Loucy (cell line): Measurements from ENCODE around the gene ARIH1.
"Not testable (repeated sequence)": the region's sequence is repeated elsewhere in the genome, so short reads cannot be mapped to it uniquely, and the experiment has no call there.

Source experiments
- H2AFZ ChIP-seq: fragments of 200-600 bp; sonication (generic); 2 replicates; pipeline ENCODE4 v1.6.0; 2016; ENCODE audit warnings: antibody characterized with exemption, mild to moderate bottlenecking, low read length, moderate library complexity
- H3F3A ChIP-seq: fragments of 200-600 bp; 2 replicates; pipeline ENCODE4 v1.6.0; 2016; ENCODE audit warnings: antibody characterized with exemption, low read depth, mild to moderate bottlenecking
- H3K27me3 ChIP-seq: fragments of 200-600 bp; sonication (generic); 2 replicates; pipeline ENCODE4 v1.6.1; 2014; ENCODE audit warnings: low read length, mild to moderate bottlenecking; ENCODE audit not compliant: insufficient read depth, poor library complexity, severe bottlenecking
- H3K36me3 ChIP-seq: fragments of 200-600 bp; sonication (generic); 2 replicates; pipeline ENCODE4 v1.6.1; 2016; ENCODE audit warnings: low read length; ENCODE audit not compliant: insufficient read depth
- H3K4me1 ChIP-seq: fragments of 200-600 bp; sonication (generic); 2 replicates; pipeline ENCODE4 v1.5.1; 2014; ENCODE audit warnings: low read length, mild to moderate bottlenecking; ENCODE audit not compliant: insufficient read depth, poor library complexity, severe bottlenecking
- H3K4me2 ChIP-seq: fragments of 200-600 bp; sonication (generic); 2 replicates; pipeline ENCODE4 v1.6.0; 2014; ENCODE audit warnings: antibody characterized with exemption, low read length, low read depth, mild to moderate bottlenecking; ENCODE audit not compliant: poor library complexity, severe bottlenecking
- H3K4me3 ChIP-seq: fragments of 200-600 bp; sonication (generic); 2 replicates; pipeline ENCODE4 v1.5.1; 2014; ENCODE audit warnings: low read length, mild to moderate bottlenecking, mixed read lengths; ENCODE audit not compliant: poor library complexity, severe bottlenecking
- H3K79me2 ChIP-seq: fragments of 200-600 bp; sonication (generic); 2 replicates; pipeline ENCODE4 v1.6.1; 2014; ENCODE audit warnings: low read length; ENCODE audit not compliant: insufficient read depth
- H3K9ac ChIP-seq: fragments of 200-600 bp; sonication (generic); 2 replicates; pipeline ENCODE4 v1.6.0; 2014; ENCODE audit warnings: mild to moderate bottlenecking, low read depth, low read length, moderate library complexity; ENCODE audit not compliant: poor library complexity, severe bottlenecking
- H3K9me2 ChIP-seq: fragments of 200-600 bp; sonication (generic); replicated peaks from 2 replicates; pipeline ENCODE4 v1.6.1; 2016; ENCODE audit warnings: low read depth, low read length, mixed read lengths
- H3K9me3 ChIP-seq: fragments of 200-600 bp; sonication (generic); 2 replicates; pipeline ENCODE4 v1.6.1; 2014; ENCODE audit warnings: mild to moderate bottlenecking, antibody characterized with exemption, low read length, low read depth; ENCODE audit not compliant: insufficient read depth
- H4K20me1 ChIP-seq: fragments of 200-600 bp; sonication (generic); 2 replicates; pipeline ENCODE4 v1.6.0; 2014; ENCODE audit warnings: antibody characterized with exemption, low read length, mild to moderate bottlenecking; ENCODE audit not compliant: insufficient read depth, poor library complexity, severe bottlenecking

ARIH1 gene

DNA sequence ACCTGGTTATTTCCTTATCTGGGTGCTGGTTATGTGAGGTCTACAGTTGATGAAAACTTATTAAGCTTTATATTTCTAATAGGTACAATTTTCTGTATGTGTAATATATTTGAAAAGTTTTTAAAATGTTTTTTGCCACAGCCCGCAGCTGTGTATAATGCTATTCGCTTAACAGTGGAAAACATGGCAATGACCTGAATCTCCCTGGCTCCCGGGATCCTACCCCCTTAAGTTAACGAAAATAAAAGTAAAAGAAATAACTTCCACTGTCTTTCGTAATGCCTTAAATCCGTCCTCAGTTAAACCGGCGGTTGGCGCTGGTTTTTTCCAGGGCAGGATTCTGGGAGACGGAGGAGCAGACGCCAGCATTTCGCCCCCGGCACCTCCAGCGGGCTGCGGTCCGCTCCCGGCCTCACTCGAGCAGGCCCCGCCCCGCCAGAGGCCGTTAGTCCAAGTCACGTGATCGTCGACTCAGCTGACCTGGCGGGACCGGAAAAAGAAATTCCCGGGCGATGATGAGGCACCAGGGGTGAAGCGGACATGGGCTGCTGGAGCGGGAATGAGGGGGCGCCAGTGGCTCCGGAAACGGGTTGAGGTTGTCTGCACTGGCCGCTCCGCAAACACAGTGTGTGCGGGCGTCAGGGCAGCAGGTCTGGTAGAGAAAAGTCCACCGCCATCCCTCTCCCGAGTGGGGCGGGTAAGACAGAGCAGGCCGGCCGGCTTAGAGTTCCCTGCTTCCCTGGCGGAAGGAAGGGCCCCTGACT is 162.6 kb downstream of the ARIH1 start:
- H3K27me3 ChIP-seq, H3K9me2 ChIP-seq, H3K4me2 ChIP-seq, H3K9ac ChIP-seq, H3K4me3 ChIP-seq, H2AFZ ChIP-seq, H4K20me1 ChIP-seq, H3F3A ChIP-seq, H3K9me3 ChIP-seq, H3K36me3 ChIP-seq, H3K79me2 ChIP-seq, H3K4me1 ChIP-seq: not testable (repeated sequence)

DNA sequence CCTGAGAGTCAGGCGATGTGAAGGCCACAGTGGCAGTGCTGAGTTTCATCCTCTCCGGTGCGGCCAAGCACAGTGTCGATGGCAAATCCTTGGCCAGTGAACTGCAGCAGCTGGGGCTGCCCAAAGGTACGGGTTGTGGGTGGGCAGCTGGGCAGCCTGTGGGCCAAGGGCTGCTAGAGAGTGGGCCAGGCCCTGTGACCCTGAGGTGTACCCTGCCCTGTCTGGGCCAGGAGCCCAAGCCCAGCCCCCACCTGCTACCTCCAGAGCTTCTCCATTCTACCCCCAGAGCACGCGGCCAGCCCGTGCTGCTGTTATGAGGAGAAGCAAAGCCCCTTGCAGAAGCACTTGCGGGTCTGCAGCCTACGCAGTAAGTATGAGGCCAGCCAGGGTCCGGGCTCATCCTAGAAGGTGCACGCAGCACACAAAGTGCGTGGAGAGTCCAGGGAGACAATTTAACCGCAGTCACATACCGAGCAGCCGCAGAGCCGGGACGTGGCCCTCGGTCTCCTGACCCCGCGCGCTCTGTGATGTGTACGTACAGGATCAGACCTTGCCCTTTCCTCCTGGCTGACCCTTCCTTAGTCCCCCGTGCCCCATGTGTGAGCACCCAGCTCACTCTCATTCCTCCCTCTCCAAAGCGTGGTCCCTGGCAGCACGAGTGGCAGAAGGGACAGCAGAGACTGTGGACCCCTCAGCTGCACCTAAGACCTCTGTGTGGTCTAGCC is 165.8 kb downstream of the ARIH1 start:
- H3K36me3 ChIP-seq, H2AFZ ChIP-seq, H3K4me2 ChIP-seq, H3K9me2 ChIP-seq, H3K27me3 ChIP-seq, H3K79me2 ChIP-seq, H3K4me1 ChIP-seq, H4K20me1 ChIP-seq, H3K9me3 ChIP-seq, H3K9ac ChIP-seq, H3F3A ChIP-seq, H3K4me3 ChIP-seq: not testable (repeated sequence)

DNA sequence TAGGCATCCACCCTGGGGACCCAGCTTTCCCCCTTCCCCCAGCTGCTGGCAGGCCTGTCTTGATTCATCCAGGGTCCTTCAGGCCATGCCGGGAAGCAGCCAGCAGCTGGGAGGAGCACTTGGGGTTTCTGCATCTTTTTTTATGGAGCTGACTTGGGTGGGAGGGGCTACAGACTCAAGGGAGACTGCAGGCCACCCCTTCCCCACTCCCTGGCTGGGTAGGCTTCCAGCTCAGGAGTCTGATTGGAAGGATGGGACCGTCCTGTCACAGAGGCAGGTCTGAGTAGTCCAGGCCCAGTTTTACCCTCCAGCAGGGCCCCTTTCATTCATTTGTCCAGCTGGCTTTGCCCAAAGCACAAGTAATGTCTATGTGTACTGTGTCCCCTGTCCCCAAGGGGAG is 168.1 kb downstream of the ARIH1 start:
- H3K36me3 ChIP-seq, H3K79me2 ChIP-seq, H4K20me1 ChIP-seq, H3K4me3 ChIP-seq, H3K4me1 ChIP-seq, H3K9ac ChIP-seq, H3K27me3 ChIP-seq, H2AFZ ChIP-seq, H3K9me3 ChIP-seq, H3K9me2 ChIP-seq, H3F3A ChIP-seq, H3K4me2 ChIP-seq: not testable (repeated sequence)

DNA sequence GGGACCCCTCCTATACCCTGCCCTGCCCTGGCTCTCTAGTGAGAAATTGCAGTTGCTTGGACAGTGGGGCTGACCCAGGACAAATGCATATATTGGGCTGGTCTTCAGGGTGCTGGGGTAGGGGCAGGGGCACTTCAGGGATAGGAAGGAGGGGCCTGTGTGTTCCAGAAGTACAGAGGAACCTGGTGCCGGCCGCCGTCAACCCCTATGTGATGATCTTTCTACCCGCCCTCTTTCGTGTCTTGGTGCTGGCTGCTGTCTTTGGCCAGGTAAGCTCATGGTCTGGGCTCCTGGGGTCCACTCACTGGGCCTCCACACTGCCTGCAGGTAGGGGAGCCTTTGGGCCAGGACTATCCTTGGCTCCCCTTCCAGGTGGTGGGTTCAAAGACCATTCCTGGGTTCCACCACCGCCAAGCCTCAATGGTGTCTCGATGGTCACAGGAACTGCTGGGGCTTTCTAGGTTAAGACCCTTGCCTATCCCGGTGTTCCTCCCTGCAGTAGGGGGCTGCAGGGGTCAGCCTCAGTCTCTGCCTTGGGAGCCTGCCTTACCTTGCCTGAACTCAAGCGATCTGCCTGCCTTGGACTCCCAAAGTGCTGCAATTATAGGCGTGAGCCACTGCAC is 174.6 kb downstream of the ARIH1 start:
- H3K9me2 ChIP-seq, H3K4me3 ChIP-seq, H3K79me2 ChIP-seq, H4K20me1 ChIP-seq, H3K36me3 ChIP-seq, H3K9ac ChIP-seq, H3F3A ChIP-seq, H3K9me3 ChIP-seq, H2AFZ ChIP-seq, H3K27me3 ChIP-seq, H3K4me1 ChIP-seq, H3K4me2 ChIP-seq: not testable (repeated sequence)
